Aorta (tissue), 5 donors: Measurements from ENCODE around the gene FAM163B. TPM values are rescaled to one million over a fixed set of nuclear protein-coding genes. Genes with fewer than 3 reads are reported as not detected.

Experiments used
- ATAC-seq: fragments of 200-7000 bp; cut with Tn5 transposase; one replicate; pipeline ENCODE4 v1.9.1; 2022; ENCODE audit warnings: moderate library complexity; ENCODE audit not compliant: low FRiP score
- DNase-seq, 2 donors: peaks; one replicate each; pipeline ENCODE4 v3.0.0-alpha.2; 2020
- H3K27ac ChIP-seq, 2 donors: one replicate each; pipeline ENCODE4 v1.5.1; 2013; ENCODE audit warnings: low read length in 2 of 2, mild to moderate bottlenecking in 2 of 2, moderate library complexity in 2 of 2, control low read depth in 1 of 2, inconsistent platforms in 1 of 2, low read depth in 1 of 2
- H3K27me3 ChIP-seq, 2 donors: one replicate each; pipeline ENCODE4 v1.6.1; 2013; ENCODE audit warnings: control low read depth in 1 of 2, low read length in 1 of 2, mild to moderate bottlenecking in 1 of 2, moderate library complexity in 1 of 2; ENCODE audit not compliant: insufficient read depth in 2 of 2, control insufficient read depth in 1 of 2
- H3K36me3 ChIP-seq, 2 donors: one replicate each; pipeline ENCODE4 v1.6.1; 2013; ENCODE audit warnings: control low read depth in 1 of 2, low read length in 1 of 2, mild to moderate bottlenecking in 1 of 2; ENCODE audit not compliant: insufficient read depth in 2 of 2, control insufficient read depth in 1 of 2
- H3K4me1 ChIP-seq, 2 donors: one replicate each; pipeline ENCODE4 v1.6.1; 2013; ENCODE audit warnings: low read length in 2 of 2, control low read depth in 1 of 2, mild to moderate bottlenecking in 1 of 2, moderate library complexity in 1 of 2; ENCODE audit not compliant: insufficient read depth in 2 of 2, control insufficient read depth in 1 of 2
- H3K4me3 ChIP-seq, 2 donors: one replicate each; pipeline ENCODE4 v1.5.1; 2013; ENCODE audit warnings: low read length in 2 of 2, control low read depth in 1 of 2, mild to moderate bottlenecking in 1 of 2
- H3K9me3 ChIP-seq: one replicate; pipeline ENCODE4 v1.6.1; 2013; ENCODE audit warnings: mild to moderate bottlenecking, low read length; ENCODE audit not compliant: control insufficient read depth
- WGBS, 2 donors: extraction: QIAGEN DNeasy Blood & Tissue Kit; methylation state at CpG; one replicate each; pipeline ENCODE4 v1.1.7; 2013; 5-methylcytosine and 5-hydroxymethylcytosine counted together
- intact Hi-C, 2 donors: fragments of 100-400 bp; cut with DNase I; formaldehyde crosslinking; loops; one replicate each; pipeline versions ENCODE4 v1.14.2 to v1.15.0; 2022
- polyA plus RNA-seq, 2 donors: library from polyadenylated mRNA; stranded (reverse); fragments of 200-250 nt; gene quantifications; one replicate each; pipeline ENCODE4 v1.2.3, GENCODE V29; 2013
- total RNA-seq, 2 donors: library from RNA; stranded (reverse); fragmentation: NEBNext Ultra II Directional; extraction: Animal tissue kit (Norgen Biotek cat#: 25700); gene quantifications; one replicate each; pipeline ENCODE4 v1.2.1, GENCODE V29; 2021
- donor health status: healthy with polysubstance abuse.
- donor health status: Bipolar disorder and iron deficiency.
- donor health status: DM: no; HTN: no; CAD: no.
- donor health status: DM: no; HTN: no; CAD: no.
- donor health status: DM: yes; HTN: yes; CAD: no.

The FAM163B gene
- total and polyA plus RNA-seq, 4 donors: not detected

DNA sequence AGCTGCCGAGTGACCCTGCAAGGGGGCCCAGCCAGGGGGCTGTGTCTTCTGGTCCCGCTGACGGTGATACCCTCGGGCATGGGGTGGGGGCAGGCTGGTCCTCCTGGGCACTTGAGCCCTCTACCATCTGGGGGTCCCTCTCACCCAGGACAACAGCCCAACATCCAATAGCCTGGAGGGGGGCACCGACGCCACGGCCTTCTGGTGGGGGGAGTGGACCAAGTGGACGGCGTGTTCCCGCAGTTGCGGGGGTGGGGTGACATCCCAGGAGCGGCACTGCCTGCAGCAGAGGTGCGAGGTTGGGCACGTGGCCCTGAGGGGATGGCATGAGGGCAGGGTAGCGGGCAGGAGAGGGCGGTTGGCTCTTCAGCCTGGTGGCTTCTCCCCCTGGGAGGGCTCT lies 71.9 kb downstream of the FAM163B start:
- no peak for DNase-seq
- intact Hi-C loops: loop anchor here in 1 of 2 donors (10.0 kb wide), 1 partner anchor 188 kb away; no protein-coding TSS in a partner anchor
- WGBS, 2 donors: 92 to 95% methylated on average over 16 of the region's 16 CpGs
- Histone ChIP-seq H3K9me3 (no peaks in the 10 kb centered on the region), H3K27me3 (no peaks in the 10 kb centered on the region), H3K27ac (no peak overlapping the region), H3K4me3 (no peak overlapping the region), H3K36me3 (no peaks in the 10 kb centered on the region), H3K4me1 (no peaks in the 10 kb centered on the region)
- no peak for ATAC-seq

GRCh38 chr9:133536536-133536935 lies 72.7 kb downstream of the FAM163B start:
- Histone ChIP-seq H3K36me3 (no peaks in the 10 kb centered on the region), H3K27me3 (no peaks in the 10 kb centered on the region), H3K27ac (no peak overlapping the region), H3K9me3 (no peaks in the 10 kb centered on the region), H3K4me1 (no peaks in the 10 kb centered on the region), H3K4me3 (no peak overlapping the region)
- DNase-seq (no peak), ATAC-seq (no peak)
- intact Hi-C loops: loop anchor here in 1 of 2 donors (10.0 kb wide), 1 partner anchor 188 kb away; no protein-coding TSS in a partner anchor
- WGBS, 2 donors: 89 to 92% methylated on average over 9 of the region's 9 CpGs

DNA sequence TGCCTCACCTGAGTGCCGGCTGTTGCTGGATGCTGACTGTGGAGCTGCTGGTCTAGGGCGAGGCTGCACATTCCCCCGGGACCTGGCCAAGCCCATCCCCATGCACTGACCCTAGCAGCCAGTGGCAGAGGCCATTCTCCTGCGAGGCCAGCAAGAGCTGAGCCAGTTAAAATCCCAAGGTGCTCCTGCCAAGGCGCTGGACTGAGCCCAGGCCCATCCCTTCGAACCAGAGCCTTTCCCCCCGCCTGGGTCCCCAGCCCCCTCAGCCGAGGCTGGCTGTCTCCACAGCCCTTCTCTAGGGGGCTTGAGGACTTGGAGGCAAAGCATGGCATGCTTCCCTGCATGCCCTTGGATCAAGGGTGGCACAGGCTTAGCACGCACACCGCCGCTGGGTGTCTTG lies 73.1 kb downstream of the FAM163B start:
- ATAC-seq (no peak), DNase-seq (no peak)
- intact Hi-C loops: loop anchor here in 1 of 2 donors (10.0 kb wide), 1 partner anchor 189 kb away; no protein-coding TSS in a partner anchor
- Histone ChIP-seq H3K9me3 (no peaks in the 10 kb centered on the region), H3K4me1 (no peaks in the 10 kb centered on the region), H3K27me3 (no peaks in the 10 kb centered on the region), H3K27ac (no peak overlapping the region), H3K4me3 (no peak overlapping the region), H3K36me3 (no peaks in the 10 kb centered on the region)
- whole genome bisulfite sequencing, 2 donors: 85 to 88% methylated on average over 11 of the region's 11 CpGs

DNA sequence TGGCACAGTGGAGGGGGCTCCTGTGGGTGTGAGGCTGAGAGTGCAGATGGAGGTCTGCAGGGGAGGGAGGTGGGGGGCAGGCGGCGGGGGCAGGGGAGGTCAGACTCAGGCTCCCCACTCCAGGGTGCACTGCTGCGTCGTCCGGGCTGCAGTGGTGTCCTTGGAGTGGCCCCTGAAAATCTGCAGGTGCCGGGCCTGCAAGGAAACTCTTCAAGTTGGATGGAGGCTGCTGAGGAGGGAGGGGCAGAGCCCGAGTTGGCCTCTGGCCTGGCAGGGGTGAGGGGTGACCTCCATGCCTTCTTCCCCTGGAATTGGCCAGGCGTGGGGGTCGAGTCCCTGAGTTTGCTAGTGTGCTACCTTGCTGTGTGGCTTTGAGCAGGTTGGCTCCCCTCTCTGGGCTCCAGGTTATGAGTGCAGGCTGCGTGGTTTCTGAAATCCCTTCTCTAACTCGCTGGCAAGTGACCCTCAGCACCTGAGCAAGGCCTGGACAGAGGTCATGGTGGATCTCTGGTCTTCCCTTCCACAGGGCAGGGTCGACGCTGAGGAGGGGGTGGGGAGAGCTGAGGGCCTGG lies 73.8 kb downstream of the FAM163B start:
- Histone ChIP-seq H3K9me3 (no peaks in the 10 kb centered on the region), H3K27me3 (no peaks in the 10 kb centered on the region), H3K4me1 (no peaks in the 10 kb centered on the region), H3K4me3 (no peak overlapping the region), H3K36me3 (no peaks in the 10 kb centered on the region), H3K27ac (no peak overlapping the region)
- DNase-seq: no peak
- no peak for ATAC-seq
- intact Hi-C loops: loop anchor here in 1 of 2 donors (10.0 kb wide), 1 partner anchor 189 kb away; no protein-coding TSS in a partner anchor
- 69% methylated on average over 13 of the region's 13 CpGs for WGBS, 2 donors

DNA sequence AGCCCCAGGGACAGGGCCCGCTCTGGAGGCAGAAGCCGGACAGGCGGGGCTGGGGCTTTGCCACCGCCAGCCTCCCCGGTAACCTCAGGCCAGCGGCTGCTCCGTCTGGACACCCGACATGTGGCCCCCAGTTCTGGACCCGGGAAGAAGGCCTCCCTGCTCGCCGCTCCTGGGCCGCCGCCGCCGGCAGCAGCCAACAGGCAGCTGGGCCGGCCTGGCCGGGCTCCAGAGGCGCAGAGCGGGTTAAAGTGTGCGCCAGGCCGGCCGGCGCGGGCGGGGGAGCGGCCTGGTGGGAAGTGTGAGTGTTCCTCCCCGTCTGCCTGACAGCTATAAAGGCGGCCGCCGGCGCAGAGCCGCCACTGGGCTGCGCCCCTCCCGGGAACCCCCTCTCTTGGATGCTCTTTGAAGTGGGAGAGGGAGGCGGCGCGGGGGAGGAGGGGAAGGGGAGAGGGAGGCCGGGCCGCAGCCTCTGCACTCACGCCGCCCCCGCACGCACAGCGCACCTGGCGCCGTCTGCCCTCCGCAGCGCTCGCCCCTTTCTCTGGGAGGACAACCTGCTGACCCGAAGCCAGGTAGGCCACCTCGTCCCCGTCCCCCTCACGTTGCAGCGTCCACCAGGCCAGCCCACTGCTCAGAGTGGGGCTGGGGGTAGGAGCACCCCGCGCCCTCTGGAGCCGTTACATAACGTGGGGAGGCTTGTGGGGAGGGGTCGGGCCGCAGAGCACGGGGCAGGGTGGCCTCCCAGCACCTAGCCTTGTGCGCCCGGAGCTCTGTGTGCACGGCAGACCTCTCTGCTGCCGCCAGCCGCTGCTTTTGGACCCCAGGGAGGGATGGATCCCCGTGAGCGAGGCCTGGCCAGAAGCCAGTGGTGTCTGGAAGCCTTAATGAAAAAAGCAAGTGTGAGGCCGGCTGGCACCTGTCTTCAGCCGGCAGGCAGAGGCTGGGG lies 74.6 kb downstream of the FAM163B start, which contains the start of gene ADAMTSL2:
TSS of gene ADAMTSL2 (plus strand) at position 359 of the 946 bp plus-strand sequence. CDS start 2,009 bp downstream, outside the sequence.
- intact Hi-C loops: loop anchor here (5.0 to 10.0 kb wide), 3 partner anchors 190 to 208 kb away; no protein-coding TSS in a partner anchor
- no peaks in the 10 kb centered on the region for H3K4me1 ChIP-seq
- WGBS, 2 donors: 2% methylated on average over 53 to 70 of the region's 70 CpGs

DNA sequence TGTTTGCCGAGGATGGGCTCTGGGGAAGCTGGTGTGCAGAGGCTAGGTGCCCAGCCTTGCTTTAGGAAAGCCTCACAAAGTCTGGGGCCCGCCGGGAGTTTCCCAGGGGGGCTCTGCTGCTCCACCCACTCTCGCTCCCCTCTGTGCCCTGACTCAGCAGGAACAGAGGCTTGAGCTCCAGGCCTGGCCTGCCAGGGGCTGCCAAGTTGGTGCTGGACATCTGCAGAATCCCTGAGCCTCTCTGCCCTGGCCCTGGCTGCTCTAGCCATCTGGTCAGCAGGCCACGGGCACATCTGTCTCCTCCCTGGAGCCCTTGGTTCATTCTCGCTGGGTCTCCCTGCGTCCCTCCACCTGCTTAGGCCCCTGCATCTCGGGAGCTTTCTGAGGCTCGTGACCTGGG lies 75.3 kb downstream of the FAM163B start:
- Histone ChIP-seq H3K36me3 (no peaks in the 10 kb centered on the region), H3K27ac (no peak overlapping the region), H3K4me1 (no peaks in the 10 kb centered on the region), H3K9me3 (no peaks in the 10 kb centered on the region), H3K27me3 (no peaks in the 10 kb centered on the region), H3K4me3 (no peak overlapping the region)
- WGBS, 2 donors: 22 to 37% methylated on average over 9 of the region's 9 CpGs
- DNase-seq (no peak), ATAC-seq (no peak)
- intact Hi-C loops: loop anchor here (5.0 to 10.0 kb wide), 3 partner anchors 191 to 208 kb away; no protein-coding TSS in a partner anchor

More for the DNA sequence above, 74.6 kb downstream of the FAM163B start, which contains the start of gene ADAMTSL2:
- no peaks in the 10 kb centered on the region for H3K36me3 ChIP-seq
- ATAC-seq (peak; percentile 66), DNase-seq (peak; percentile 74 to 89)
- H3K4me3 ChIP-seq: no peak within 1 kb of the TSS
- no peaks in the 10 kb centered on the region for H3K9me3 ChIP-seq
- H3K27me3 ChIP-seq: no peaks in the 10 kb centered on the region
- no peak within 1 kb of the TSS for H3K27ac ChIP-seq

- WGBS, 2 donors: 46 to 52% methylated on average over 20 of the region's 20 CpGs
- ATAC-seq: peak; percentile 42
- no peaks in the 10 kb centered on the region for H3K27me3 ChIP-seq
- no peaks in the 10 kb centered on the region for H3K36me3 ChIP-seq
- H3K4me1 ChIP-seq: no peaks in the 10 kb centered on the region
- H3K4me3 ChIP-seq: no peak overlapping the region
- intact Hi-C loops: loop anchor here (5.0 to 10.0 kb wide), 3 partner anchors 192 to 209 kb away; no protein-coding TSS in a partner anchor
- H3K9me3 ChIP-seq: no peaks in the 10 kb centered on the region
- peak; percentile 76 to 91 for DNase-seq
- H3K27ac ChIP-seq: no peak overlapping the region
These were observed 76.1 kb downstream of the FAM163B start for GRCh38 chr9:133532937-133533668.

DNA sequence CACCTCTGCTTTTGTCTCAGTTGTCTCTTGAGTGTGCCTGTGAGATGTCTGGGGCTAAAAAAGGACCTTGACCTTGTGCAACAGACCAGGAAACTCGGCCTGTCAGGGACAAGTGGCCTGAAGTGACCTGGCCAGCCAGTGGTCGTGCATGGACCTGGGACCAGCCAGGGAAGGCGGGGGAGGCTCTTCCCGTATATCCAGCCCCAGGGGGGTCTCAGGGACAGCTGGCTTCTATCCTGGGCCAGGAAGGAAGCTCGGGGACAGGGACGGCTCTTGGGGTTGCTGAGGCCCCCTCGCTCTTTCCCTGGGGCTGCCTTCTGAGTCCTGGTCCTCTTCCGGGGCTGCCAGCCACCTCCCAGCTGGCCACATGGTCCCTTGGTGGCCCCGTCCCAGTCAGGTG lies 77.9 kb downstream of the FAM163B start:
- ATAC-seq (no peak), DNase-seq (no peak)
- no peaks in the 10 kb centered on the region for H3K36me3 ChIP-seq
- no peaks in the 10 kb centered on the region for H3K27me3 ChIP-seq
- H3K4me3 ChIP-seq: no peak overlapping the region
- intact Hi-C loops: loop anchor here (5.0 to 10.0 kb wide), 3 partner anchors 194 to 211 kb away; no protein-coding TSS in a partner anchor
- H3K9me3 ChIP-seq: no peaks in the 10 kb centered on the region
- 89 to 92% methylated on average over 9 of the region's 9 CpGs for WGBS, 2 donors
- H3K4me1 ChIP-seq: no peaks in the 10 kb centered on the region
- H3K27ac ChIP-seq: no peak overlapping the region
